Right renal pelvis (tissue), 4 donors: ENCODE measurements around the gene MAP3K19. TPM values are rescaled to one million over a fixed set of nuclear protein-coding genes. Genes with fewer than 3 reads are reported as not detected.
"Not testable (repeated sequence)": the region's sequence is repeated elsewhere in the genome, so short reads cannot be mapped to it uniquely, and the experiment has no call there.

Experiments
- DNase-seq, 4 donors: peaks; one replicate each; pipeline ENCODE4 v3.0.0-alpha.2; 2013; ENCODE audit warnings: low read depth in 4 of 4, low spot score in 3 of 4, missing footprints in 1 of 4
- polyA plus RNA-seq, 4 donors: library from polyadenylated mRNA; unstranded; fragments of 120-200 nt; gene quantifications; one replicate each; pipeline ENCODE4 v1.2.1, GENCODE V29; 2013; ENCODE audit not compliant: insufficient read length in 4 of 4

MAP3K19 gene, protein sequence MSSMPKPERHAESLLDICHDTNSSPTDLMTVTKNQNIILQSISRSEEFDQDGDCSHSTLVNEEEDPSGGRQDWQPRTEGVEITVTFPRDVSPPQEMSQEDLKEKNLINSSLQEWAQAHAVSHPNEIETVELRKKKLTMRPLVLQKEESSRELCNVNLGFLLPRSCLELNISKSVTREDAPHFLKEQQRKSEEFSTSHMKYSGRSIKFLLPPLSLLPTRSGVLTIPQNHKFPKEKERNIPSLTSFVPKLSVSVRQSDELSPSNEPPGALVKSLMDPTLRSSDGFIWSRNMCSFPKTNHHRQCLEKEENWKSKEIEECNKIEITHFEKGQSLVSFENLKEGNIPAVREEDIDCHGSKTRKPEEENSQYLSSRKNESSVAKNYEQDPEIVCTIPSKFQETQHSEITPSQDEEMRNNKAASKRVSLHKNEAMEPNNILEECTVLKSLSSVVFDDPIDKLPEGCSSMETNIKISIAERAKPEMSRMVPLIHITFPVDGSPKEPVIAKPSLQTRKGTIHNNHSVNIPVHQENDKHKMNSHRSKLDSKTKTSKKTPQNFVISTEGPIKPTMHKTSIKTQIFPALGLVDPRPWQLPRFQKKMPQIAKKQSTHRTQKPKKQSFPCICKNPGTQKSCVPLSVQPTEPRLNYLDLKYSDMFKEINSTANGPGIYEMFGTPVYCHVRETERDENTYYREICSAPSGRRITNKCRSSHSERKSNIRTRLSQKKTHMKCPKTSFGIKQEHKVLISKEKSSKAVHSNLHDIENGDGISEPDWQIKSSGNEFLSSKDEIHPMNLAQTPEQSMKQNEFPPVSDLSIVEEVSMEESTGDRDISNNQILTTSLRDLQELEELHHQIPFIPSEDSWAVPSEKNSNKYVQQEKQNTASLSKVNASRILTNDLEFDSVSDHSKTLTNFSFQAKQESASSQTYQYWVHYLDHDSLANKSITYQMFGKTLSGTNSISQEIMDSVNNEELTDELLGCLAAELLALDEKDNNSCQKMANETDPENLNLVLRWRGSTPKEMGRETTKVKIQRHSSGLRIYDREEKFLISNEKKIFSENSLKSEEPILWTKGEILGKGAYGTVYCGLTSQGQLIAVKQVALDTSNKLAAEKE (N-terminal part only)
- polyA plus RNA-seq = under 1 TPM; 0.53 to 0.83 (median 0.66) TPM

DNA sequence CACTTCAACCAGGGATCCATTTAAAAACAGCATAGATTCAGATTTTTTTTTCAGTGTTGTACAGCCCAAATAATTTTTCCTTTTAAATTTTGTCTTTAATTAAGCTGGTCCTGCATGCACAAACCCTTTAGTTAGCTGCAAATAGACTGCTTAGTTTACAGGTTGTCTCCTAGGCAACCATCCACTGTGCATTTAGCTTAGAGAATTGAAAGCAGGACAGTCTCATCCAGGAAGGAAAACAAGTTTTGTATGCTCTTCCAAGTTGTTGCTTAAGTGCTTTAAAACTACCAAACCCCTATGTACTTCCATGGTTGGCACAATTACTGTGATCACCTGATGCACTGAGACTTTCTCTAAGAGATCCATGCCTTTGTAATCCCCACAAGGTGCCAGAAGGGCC lies at the start of gene MAP3K19:
Gene MAP3K19 (minus strand): TSS at position 148 of the 400 bp plus-strand sequence. CDS start 22,800 bp downstream, outside the sequence.
- DNase-seq = no peak

DNA sequence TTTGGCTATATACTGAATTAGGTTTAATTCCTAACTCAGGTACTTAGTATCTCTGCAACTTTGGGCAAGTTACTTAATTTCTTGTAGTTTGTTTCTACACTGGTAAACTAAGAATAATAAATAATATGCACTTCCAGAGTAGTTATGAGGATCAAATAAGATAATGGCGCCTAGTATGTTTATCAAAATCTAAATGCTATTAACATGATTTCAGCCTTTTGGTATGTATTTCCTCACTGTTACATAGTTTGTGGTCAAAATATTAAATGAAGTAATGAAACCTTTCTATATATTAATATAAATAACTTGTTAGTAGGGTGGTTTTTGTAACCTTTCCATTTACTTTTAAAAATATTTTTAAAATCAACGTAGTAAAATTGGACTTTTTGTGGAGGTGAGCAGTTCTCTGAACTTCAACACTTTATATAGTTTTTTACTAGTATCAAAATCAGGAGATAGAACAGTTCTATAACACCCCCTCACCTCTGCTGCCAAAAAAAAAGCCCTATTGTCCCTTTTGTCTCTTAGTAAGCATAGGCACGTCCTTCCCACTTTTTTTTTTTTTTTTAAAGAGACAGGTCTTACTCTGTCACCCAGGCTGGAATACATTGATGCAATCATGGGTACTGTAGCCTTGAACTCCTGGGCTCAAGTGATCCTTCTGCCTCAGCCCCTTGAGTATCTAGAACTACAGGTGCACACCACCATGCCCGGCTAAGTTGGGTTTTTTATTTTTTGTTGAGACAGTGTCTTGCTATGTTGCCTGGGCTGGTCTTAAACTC lies 49.6 kb upstream of the MAP3K19 start:
- DNase-seq = no peak

DNA sequence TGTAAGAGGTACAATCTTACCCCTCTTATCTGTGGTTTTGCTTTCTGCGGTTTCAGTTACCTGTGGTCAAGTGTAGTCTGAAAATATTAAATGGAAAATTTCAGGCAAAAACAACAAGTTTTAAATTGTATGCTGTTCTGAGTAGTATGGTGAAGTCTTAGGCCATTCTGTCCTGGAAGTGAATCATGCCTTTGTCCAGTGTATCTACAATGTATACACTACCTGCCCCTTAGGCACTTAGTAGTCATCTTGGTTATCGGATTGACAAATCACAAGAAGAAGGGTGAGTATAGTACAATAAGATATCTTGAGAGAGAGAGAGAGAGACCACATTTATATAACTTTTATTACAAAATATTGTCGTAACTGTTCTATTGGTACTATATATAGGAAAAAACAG lies 48.3 kb upstream of the MAP3K19 start:
- DNase-seq = no peak

DNA sequence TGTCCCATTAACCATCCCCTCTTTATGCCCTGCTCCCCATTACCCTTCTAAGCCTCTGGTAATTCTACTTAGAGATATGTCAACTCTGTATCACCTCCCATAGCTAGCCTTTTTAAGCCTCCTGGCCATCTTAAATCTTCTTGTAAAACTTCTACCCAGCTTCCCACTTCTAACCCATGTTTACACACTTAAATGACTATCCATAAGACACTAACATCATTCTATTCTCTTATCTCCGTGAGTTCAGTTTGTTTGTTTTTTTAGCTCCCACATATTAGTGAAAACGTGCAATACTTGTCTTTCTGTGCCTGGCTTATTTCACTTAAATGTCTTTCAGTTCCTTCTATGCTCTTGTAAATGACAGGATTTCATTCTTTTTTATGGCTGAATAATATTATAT lies 47.3 kb upstream of the MAP3K19 start:
- DNase-seq = no peak

DNA sequence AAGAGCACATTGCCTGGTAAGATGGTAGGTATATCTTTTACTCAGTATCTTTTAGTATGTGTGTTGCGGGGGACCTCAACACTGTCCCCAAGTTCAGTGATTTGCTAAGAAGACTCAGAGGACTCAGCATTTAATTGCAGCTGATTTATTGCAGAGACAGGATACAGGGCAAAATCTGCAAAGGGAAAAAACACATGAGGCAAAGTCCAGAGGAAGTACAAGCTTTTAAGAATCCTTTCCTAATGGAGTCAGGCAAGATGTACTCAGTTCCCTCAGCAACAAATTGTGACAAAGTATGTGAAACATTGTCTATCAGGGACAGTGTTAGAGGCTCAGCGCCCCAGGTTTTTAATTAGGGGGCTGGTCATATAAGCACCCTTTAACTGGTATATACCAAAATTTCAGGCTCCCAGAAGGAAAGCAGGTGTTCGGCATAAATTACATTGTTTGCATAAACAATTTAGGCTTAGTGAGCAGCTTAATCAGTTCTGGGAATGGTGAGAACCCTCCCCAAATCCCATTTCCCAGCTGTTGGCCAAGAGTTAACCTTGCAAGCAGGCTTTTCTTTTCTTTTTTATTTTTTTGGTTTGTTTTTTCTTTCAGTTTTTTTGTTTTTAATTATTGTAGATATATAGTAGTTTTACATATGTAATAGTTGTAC lies 46.6 kb upstream of the MAP3K19 start:
- no peak for DNase-seq

DNA sequence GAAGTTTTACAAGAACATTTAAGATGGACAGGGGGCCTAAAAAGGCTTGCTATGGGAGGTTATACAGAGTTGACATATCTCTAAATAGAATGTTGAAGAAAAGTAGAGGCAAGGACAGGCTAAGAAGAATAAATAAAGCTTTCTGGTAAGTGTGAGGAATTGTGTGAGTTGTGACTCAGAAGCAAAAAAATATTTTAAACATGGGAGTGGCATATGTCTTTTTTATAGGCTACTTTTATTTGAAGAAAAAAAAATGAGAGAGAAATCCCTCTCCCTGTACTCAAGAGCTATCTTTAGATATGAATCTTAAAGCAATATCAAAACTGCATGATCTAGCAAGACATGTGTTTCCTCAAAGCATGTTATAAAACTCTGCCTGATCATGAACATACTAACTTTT lies 45.9 kb upstream of the MAP3K19 start:
- no peak for DNase-seq

DNA sequence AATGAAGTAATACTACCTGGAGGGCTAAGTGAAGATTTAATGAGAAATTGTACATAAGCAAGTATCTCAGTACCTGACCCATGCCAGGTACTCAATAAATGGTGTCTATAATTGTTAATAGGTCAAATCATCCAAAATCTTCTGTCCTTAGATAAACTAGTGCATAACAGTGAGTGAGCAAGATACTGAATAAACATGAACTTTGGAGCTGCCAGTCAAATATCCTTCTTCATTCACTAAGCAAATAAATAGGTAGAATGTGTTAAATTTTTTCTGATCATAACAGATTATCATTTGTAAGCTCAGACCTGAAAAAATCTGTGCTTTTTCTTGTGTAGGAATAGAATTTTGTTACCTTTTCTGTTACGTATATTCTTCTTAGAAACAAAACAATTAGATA lies 44.4 kb upstream of the MAP3K19 start:
- DNase-seq = no peak

DNA sequence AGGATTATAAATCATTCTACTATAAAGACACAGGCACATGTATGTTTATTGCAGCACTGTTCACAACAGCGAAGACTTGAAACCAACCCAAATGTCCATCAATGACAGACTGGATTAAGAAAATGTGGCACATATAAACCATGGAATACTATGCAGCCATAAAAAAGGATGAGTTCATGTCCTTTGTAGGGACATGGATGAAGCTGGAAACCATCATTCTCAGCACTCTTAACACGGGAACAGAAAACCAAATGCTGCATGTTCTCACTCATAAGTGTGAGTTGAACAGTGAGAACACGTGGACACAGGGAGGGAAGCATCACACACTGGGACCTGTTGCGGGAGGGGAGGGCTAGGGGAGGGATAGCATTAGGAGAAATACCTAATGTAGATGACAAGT lies 42.4 kb upstream of the MAP3K19 start:
- DNase-seq = not testable (repeated sequence)

DNA sequence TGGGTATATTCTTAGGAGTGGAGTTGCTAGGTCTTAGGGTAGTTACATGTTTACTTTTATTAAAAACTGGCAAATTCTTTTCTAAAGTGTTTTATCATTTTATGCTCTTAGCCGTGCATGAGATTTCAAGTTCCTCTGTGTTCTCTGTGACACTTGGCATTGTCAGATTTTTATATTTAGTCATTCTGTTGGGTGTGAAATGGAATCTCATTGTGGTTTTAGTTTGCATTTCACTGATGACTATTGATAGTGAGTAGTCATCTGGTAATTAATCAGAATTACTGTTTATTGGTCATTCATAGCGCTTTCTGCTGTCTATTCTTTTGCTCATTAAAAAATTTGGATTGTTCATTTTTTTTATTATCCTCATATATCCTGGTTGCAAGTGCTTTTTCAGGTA lies 39.0 kb upstream of the MAP3K19 start:
- no peak for DNase-seq

DNA sequence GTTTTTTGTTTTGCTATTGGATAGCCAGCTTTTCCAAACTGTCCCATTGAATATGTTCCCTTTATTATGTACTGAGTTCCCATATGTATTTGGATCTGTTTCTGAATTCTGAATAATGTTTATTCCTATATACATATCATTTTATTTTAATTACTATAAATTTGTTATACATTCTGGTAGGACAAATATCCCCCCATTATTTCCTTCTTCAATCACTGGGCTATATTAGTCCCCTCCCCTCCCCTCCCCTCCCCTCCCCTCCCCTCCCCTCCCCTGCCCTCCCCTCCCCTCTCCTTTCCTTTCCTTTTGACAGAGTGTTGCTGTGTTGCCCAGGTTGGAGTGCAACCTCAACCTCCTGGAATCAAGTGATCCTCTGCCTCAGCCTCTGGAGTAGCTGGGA lies 31.2 kb upstream of the MAP3K19 start:
- no peak for DNase-seq

DNA sequence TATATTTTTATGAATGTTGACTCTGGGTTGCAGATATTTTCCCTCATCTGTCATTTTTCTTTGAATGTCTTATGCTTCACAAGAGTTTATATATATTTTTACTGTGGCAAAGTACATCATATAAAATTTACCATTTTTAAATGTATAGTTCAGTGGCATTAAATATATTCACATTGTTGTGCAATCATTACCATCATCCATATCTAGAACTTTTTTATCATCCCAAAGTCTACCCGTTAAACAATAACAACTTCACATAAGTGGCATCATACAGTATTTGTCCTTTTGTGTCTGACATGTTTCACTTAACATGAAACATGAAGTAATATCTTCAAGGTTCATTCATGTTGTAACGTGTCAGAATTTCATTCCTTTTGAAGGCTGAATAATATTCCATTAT lies 29.3 kb upstream of the MAP3K19 start:
- DNase-seq = no peak

DNA sequence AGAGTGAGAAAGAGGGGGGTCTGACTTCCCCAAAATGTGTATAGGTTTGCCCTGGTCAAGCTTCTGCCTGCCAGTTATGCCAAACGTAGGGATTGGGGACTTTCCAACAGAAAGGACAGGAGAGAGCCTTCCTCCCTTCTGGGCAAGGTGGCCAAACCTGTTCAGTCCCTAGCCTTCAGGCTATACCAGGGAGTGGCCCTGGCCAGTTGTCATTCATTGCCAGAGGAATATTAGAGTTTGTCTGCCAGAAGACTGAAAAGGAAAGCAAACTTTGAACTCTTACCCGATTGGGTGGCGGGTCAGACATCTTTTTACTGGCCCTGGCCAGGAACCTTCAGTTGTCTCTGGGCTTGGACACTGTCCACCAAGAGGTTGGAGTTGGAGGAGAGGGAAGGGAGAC lies 27.0 kb upstream of the MAP3K19 start:
- no peak for DNase-seq

DNA sequence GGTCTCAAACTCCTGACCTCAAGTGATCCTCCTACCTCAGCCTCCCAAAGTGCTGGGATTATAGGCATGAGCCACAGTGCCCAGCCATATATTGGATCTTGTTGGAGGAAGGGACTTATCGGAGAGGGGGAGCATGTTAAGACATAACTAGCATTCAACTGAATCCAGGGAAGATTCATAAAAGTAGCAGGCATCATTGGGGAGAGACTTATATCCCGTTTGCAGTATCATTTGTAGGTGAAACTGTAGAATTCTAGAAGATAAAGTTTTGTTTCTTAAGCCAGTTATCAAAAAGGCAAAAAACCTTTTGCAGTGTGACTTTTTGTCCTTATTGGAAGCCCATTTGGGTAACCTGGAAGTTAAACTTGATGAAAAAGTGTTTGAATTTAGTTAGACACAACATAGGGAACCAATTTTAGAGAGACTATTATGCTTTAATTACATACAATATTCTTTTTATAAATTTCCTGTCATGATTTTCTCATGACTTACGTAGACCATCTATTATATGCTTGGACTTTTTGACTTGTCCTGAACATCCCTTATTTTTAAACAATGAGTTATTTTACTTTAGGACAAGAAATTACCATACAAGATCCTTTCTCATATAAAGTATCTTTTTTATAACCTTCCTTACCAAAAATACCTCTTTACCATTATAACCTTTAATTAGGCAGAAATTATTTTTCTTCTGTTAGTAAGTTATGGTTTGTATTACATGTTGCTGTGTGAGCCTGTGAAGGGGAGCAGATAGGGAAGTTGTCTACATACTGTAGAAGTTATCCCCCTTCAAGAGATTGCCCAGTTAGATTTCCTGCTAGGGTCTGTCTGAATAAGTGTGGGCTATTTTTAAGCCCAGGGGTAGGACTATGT lies 25.1 kb upstream of the MAP3K19 start:
- no peak for DNase-seq

DNA sequence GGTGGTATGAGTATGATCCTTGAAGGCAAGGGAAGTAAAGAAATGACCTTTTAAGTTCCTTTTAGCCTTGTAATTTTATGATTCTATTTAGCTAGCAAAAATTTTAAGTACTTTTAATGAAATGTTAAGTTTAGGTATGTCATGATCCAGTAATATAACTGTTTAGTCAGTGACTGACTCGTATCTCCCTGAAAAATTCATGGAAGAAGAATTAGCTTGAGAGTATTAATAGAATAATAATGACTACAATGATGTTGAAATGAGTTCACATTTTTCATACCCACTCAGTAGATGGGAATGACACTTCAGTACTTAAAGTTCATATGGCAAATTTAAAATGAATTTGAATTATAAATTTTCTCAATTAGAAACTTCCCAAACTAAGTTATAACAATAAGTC lies 19.5 kb upstream of the MAP3K19 start:
- DNase-seq = no peak

DNA sequence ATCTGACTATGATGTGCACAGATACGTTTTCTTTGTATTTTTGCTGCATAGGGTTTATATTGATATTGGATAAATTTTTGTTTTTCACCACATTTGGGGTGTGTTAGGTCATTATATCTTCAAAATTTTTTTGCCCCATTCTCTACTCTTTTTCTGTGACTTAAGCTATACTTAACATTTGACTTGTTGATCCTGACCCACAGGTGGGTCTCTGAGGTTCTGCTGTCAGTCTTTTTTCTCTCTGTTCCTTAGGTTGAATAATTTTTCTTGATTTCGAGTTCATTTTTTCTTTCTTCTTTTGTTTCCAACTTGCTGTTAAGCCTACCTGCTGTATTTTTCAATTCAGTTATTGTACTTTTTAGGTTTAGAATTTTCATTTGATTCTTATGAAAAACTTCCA lies 16.9 kb upstream of the MAP3K19 start:
- DNase-seq = no peak

DNA sequence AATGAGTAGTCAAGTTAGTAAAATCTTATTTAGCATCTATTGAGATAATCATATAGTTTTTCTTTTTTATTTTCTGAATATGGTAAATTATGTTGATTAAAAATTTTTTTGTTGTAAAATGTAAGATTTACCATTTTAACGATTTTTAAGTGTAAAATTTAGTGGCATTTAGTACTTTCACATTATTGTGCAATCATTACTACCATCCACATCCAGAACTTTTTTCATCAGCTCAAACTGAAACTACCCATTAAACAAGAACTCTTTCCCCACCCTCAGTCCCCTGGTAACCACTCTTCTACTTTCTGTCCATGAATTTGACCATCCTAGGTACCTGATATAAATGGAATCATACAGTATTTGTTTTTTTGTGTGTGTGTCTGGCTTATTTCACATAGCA lies 16.0 kb upstream of the MAP3K19 start:
- no peak for DNase-seq

DNA sequence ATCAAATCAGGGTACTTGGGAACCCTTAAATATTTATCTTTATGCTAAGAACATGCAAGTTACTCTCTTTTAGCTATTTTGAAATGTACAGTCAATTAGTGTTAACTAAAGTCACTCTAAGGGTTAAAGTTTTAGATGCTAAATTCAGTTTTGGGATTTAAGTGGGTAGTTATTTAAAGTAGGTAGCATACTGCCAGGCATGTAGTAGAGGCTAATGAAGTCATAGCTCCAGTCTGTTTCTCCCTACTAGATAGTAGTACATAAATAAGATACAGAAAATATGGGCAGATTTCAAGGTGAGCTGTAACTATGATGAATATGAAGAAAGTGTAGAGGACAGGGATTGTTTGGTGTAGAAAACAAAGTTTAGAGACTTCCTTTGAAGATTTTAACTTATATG lies 12.3 kb upstream of the MAP3K19 start:
- no peak for DNase-seq

DNA sequence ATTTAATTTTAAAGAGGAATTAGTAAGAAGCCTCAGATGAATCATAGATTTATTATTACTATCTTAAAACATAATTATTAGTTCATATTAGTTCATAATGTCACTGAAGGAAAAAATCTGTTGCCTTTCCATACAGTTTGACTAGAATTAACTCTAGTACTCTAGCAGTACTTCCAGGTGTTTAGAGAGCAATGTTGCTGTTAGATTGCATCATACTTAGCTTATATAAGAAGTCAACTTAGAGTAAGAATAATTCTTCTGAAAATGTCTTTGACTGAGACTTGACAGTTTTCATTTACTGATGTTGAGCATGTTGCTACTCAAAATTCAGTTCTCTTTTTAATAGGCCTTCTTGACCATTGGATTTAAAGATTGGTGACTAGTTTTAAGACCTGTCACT lies 9.5 kb upstream of the MAP3K19 start:
- DNase-seq = no peak

DNA sequence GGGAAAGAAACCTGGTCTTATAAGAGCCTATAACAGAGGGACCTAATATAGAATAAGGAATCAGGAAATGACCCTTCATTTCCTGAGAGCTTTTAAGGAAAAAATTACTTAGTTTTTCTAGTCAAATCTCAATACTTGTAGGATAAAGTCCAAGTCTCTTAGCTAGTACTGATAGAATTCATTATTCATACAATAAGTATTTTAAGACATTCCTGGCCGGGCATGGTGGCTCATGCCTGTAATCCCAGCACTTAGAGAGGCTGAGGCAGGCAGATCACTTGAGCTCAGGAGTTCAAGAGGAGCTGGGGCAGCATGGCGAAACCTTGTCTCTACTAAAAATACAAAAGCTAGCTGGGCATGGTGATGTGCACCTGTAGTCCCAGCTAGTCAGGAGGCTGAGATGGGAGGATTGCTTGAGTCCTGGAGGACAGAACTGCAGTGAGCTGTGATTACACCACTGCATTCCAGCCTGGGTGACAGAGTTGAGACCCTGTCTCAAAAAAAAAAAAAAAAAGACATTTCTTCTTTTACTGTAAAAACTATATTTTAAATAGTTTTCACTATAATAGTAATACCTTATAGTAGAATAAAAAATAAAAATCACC lies 8.0 kb upstream of the MAP3K19 start:
- DNase-seq = no peak
